Gastrocnemius medialis (tissue), 4 donors: Measurements from ENCODE around the gene HADH.

Source experiments
- POLR2A ChIP-seq, 2 donors: fragments of 450-650 bp; IDR thresholded peaks; one replicate each; pipeline ENCODE4 v1.6.1; 2017; ENCODE audit warnings: antibody characterized with exemption in 2 of 2, mild to moderate bottlenecking in 2 of 2, moderate library complexity in 2 of 2
- TF ChIP-seq, protein P1 (sequence below), 5 experiments: fragments of 450-650 bp in 3 of 5; fragments of 200-600 bp in 2 of 5; sonication (generic) in 2 of 5; IDR thresholded peaks in 4 of 5; conservative IDR thresholded peaks in 1 of 5; 1 replicate in 4 of 5; 2 replicates in 1 of 5; pipeline ENCODE4 v1.5.1; 2016 to 2019; ENCODE audit warnings: antibody characterized with exemption in 5 of 5, mild to moderate bottlenecking in 3 of 5, moderate library complexity in 3 of 5

GRCh38 chr4:108024085-108024877 is 34.6 kb downstream of the HADH start:
- TF ChIP-seq POLR2A (IDR thresholded peaks at IDR 0.05) = no peak
- TF ChIP-seq, protein P1, sequence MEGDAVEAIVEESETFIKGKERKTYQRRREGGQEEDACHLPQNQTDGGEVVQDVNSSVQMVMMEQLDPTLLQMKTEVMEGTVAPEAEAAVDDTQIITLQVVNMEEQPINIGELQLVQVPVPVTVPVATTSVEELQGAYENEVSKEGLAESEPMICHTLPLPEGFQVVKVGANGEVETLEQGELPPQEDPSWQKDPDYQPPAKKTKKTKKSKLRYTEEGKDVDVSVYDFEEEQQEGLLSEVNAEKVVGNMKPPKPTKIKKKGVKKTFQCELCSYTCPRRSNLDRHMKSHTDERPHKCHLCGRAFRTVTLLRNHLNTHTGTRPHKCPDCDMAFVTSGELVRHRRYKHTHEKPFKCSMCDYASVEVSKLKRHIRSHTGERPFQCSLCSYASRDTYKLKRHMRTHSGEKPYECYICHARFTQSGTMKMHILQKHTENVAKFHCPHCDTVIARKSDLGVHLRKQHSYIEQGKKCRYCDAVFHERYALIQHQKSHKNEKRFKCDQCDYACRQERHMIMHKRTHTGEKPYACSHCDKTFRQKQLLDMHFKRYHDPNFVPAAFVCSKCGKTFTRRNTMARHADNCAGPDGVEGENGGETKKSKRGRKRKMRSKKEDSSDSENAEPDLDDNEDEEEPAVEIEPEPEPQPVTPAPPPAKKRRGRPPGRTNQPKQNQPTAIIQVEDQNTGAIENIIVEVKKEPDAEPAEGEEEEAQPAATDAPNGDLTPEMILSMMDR (IDR thresholded peaks at IDR 0.05 in 4 of 5, conservative IDR thresholded peaks at IDR 0.05 in 1 of 5) = no peak
